Spleen (tissue), 13 donors: ENCODE measurements around the gene TACC2. TPM values are rescaled to one million over a fixed set of nuclear protein-coding genes. Genes with fewer than 3 reads are reported as not detected.

Source experiments
- DNase-seq: peaks from one replicate; pipeline ENCODE4 v3.0.0-alpha.2; 2020
- H3K27ac ChIP-seq, 8 donors: fragments of 200-600 bp; sonication (generic) in 7 of 8; 1 replicate in 4 of 8; 2 replicates in 4 of 8; pipeline versions ENCODE4 v1.5.0 to v1.8.0; 2016 to 2021; ENCODE audit warnings: inconsistent platforms in 4 of 8, mild to moderate bottlenecking in 4 of 8, moderate library complexity in 1 of 8
- H3K27me3 ChIP-seq, 7 donors: fragments of 200-600 bp; sonication (generic) in 6 of 7; replicated peaks in 1 of 7; 1 replicate in 4 of 7; 2 replicates in 3 of 7; pipeline versions ENCODE4 v1.5.0 to v1.8.0; 2016 to 2021; ENCODE audit warnings: inconsistent platforms in 3 of 7, mild to moderate bottlenecking in 1 of 7
- H3K36me3 ChIP-seq, 6 donors: fragments of 200-600 bp; sonication (generic) in 5 of 6; 1 replicate in 4 of 6; 2 replicates in 2 of 6; pipeline versions ENCODE4 v1.5.0 to v1.8.0; 2016 to 2021; ENCODE audit warnings: inconsistent platforms in 2 of 6
- H3K4me1 ChIP-seq, 6 donors: fragments of 200-600 bp; sonication (generic) in 5 of 6; 1 replicate in 3 of 6; 2 replicates in 3 of 6; pipeline versions ENCODE4 v1.5.0 to v1.8.0; 2016 to 2021; ENCODE audit warnings: inconsistent platforms in 3 of 6
- H3K4me3 ChIP-seq, 8 donors: fragments of 200-600 bp; sonication (generic) in 7 of 8; 1 replicate in 4 of 8; 2 replicates in 4 of 8; pipeline versions ENCODE4 v1.5.0 to v1.8.0; 2016 to 2021; ENCODE audit warnings: inconsistent platforms in 4 of 8, mild to moderate bottlenecking in 4 of 8, moderate library complexity in 2 of 8
- H3K9me3 ChIP-seq, 8 donors: fragments of 200-600 bp; sonication (generic) in 7 of 8; 1 replicate in 4 of 8; 2 replicates in 4 of 8; pipeline versions ENCODE4 v1.5.0 to v1.8.0; 2016 to 2021; ENCODE audit warnings: inconsistent platforms in 4 of 8
- POLR2A ChIP-seq, 3 donors: fragments of 450-650 bp; IDR thresholded peaks; one replicate each; pipeline ENCODE4 v1.5.1; 2017; ENCODE audit warnings: antibody characterized with exemption in 3 of 3, mild to moderate bottlenecking in 1 of 3
- POLR2AphosphoS5 ChIP-seq, 3 donors: sonication (generic); formaldehyde crosslinking; IDR thresholded peaks; one replicate each; pipeline ENCODE4 v1.5.1; 2017; ENCODE audit warnings: antibody characterized with exemption in 3 of 3
- WGBS, 5 donors: extraction: QIAGEN DNeasy Blood & Tissue Kit in 3 of 5; methylation state at CpG; one replicate each; pipeline versions ENCODE4 v1.1.5 to v1.1.7; 2013 to 2018; 5-methylcytosine and 5-hydroxymethylcytosine counted together
- intact Hi-C: fragments of 100-400 bp; cut with DNase I; formaldehyde crosslinking; loops from one replicate; pipeline ENCODE4 v1.15.0; 2023; ENCODE audit warnings: low total_unique reads
- long read RNA-seq, 2 donors: transcript quantifications; one replicate each; lab custom pipeline, GENCODE V29; 2026
- polyA plus RNA-seq, 3 donors: library from polyadenylated mRNA; stranded (reverse); fragments of 200-250 nt; gene quantifications; one replicate each; pipeline ENCODE4 v1.2.1, GENCODE V29; 2013
- total RNA-seq, 7 donors: library from RNA; depleted of rRNA in 3 of 7; stranded (reverse); fragments of >200 nt in 3 of 7; fragmentation: NEBNext Ultra II Directional in 4 of 7; extraction: Animal tissue kit (Norgen Biotek cat#: 25700) in 4 of 7; gene quantifications; one replicate each; pipeline versions ENCODE4 v1.1.0 to v1.2.1, GENCODE V29; 2016 to 2021
- TF ChIP-seq, protein P1 (sequence below), 11 experiments: fragments of 200-600 bp in 7 of 11; fragments of 450-650 bp in 4 of 11; sonication (generic) in 4 of 11; IDR thresholded peaks in 8 of 11; conservative IDR thresholded peaks in 3 of 11; 1 replicate in 7 of 11; 2 replicates in 4 of 11; pipeline versions ENCODE4 v1.4.0 to v1.8.0; 2016 to 2021; ENCODE audit warnings: antibody characterized with exemption in 11 of 11, inconsistent platforms in 4 of 11, mild to moderate bottlenecking in 1 of 11
- donor health status: healthy with polysubstance abuse.
- donor health status: DM: no; HTN: no; CAD: no; lungs with moderate emphysema.
- donor health status: DM: no; HTN: no; CAD: no.
- donor health status: Bipolar disorder and iron deficiency.
- donor health status: healthy.
- donor health status: DM: no; HTN: no; CAD: no.
- donor health status: DM: yes; HTN: yes; CAD: no.

Gene TACC2, protein sequence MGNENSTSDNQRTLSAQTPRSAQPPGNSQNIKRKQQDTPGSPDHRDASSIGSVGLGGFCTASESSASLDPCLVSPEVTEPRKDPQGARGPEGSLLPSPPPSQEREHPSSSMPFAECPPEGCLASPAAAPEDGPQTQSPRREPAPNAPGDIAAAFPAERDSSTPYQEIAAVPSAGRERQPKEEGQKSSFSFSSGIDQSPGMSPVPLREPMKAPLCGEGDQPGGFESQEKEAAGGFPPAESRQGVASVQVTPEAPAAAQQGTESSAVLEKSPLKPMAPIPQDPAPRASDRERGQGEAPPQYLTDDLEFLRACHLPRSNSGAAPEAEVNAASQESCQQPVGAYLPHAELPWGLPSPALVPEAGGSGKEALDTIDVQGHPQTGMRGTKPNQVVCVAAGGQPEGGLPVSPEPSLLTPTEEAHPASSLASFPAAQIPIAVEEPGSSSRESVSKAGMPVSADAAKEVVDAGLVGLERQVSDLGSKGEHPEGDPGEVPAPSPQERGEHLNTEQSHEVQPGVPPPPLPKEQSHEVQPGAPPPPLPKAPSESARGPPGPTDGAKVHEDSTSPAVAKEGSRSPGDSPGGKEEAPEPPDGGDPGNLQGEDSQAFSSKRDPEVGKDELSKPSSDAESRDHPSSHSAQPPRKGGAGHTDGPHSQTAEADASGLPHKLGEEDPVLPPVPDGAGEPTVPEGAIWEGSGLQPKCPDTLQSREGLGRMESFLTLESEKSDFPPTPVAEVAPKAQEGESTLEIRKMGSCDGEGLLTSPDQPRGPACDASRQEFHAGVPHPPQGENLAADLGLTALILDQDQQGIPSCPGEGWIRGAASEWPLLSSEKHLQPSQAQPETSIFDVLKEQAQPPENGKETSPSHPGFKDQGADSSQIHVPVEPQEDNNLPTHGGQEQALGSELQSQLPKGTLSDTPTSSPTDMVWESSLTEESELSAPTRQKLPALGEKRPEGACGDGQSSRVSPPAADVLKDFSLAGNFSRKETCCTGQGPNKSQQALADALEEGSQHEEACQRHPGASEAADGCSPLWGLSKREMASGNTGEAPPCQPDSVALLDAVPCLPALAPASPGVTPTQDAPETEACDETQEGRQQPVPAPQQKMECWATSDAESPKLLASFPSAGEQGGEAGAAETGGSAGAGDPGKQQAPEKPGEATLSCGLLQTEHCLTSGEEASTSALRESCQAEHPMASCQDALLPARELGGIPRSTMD (N-terminal part only)
- total RNA-seq (10 to 100 TPM in 1 of 7 donors, 1 to 10 TPM in 6; 2.9 to 13.9 (median 5.0) TPM), polyA plus RNA-seq (1 to 10 TPM; 2.4 to 4.5 (median 3.4) TPM)
- long read RNA-seq, donor 1 = 0 reads
- long read RNA-seq, donor 2, partial matches to known transcripts = 0 of 1 reads
- long read RNA-seq, donor 2, other reads (novel, unspliced or antisense) = 0 of 1 reads

GRCh38 chr10:121988361-121989324, at the start of gene TACC2:
Gene TACC2, plus strand, starts transcription at chr10:121989163. Its CDS starts 32,819 bp downstream, at chr10:122021982.
- Histone ChIP-seq H3K4me3 (no peak within 1 kb of the TSS), H3K4me1 (peaks cover 0 to 6% (median 0%) of the 10 kb centered on the region in 6 donors), H3K9me3 (peaks cover 4 to 25% (median 18%) of the 10 kb centered on the region in 8 donors), H3K27ac (peak within 1 kb of the TSS in 1 of 8 donors; percentile 1), H3K27me3 (no peaks in the 10 kb centered on the region), H3K36me3 (no peaks in the 10 kb centered on the region)
- TF ChIP-seq, protein P1, sequence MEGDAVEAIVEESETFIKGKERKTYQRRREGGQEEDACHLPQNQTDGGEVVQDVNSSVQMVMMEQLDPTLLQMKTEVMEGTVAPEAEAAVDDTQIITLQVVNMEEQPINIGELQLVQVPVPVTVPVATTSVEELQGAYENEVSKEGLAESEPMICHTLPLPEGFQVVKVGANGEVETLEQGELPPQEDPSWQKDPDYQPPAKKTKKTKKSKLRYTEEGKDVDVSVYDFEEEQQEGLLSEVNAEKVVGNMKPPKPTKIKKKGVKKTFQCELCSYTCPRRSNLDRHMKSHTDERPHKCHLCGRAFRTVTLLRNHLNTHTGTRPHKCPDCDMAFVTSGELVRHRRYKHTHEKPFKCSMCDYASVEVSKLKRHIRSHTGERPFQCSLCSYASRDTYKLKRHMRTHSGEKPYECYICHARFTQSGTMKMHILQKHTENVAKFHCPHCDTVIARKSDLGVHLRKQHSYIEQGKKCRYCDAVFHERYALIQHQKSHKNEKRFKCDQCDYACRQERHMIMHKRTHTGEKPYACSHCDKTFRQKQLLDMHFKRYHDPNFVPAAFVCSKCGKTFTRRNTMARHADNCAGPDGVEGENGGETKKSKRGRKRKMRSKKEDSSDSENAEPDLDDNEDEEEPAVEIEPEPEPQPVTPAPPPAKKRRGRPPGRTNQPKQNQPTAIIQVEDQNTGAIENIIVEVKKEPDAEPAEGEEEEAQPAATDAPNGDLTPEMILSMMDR (IDR thresholded peaks at IDR 0.05 in 8 of 11, conservative IDR thresholded peaks at IDR 0.05 in 3 of 11) = no peak
- TF ChIP-seq POLR2AphosphoS5 (IDR thresholded peaks at IDR 0.05) = no peak
- no peak for TF ChIP-seq POLR2A (IDR thresholded peaks at IDR 0.05)
- DNase-seq = no peak
- 77 to 88% (median 84%) methylated on average over 15 of the region's 15 CpGs for WGBS, 5 donors
- intact Hi-C loops = no loop called here

- TF ChIP-seq POLR2AphosphoS5 (IDR thresholded peaks at IDR 0.05) (no peak), POLR2A (IDR thresholded peaks at IDR 0.05) (no peak)
- TF ChIP-seq, protein P1 (IDR thresholded peaks at IDR 0.05 in 8 of 11, conservative IDR thresholded peaks at IDR 0.05 in 3 of 11) = no peak
- H3K27ac ChIP-seq = peak overlapping the region in 2 of 8 donors; percentile 30 to 56
- WGBS, 5 donors = 42 to 91% (median 60%) methylated on average over 3 of the region's 3 CpGs
- no peak overlapping the region for H3K4me3 ChIP-seq
- no peaks in the 10 kb centered on the region for H3K27me3 ChIP-seq
- H3K9me3 ChIP-seq = no peaks in the 10 kb centered on the region
- no peak for DNase-seq
- no peaks in the 10 kb centered on the region for H3K36me3 ChIP-seq
- peaks cover 0 to 5% (median 0%) of the 10 kb centered on the region in 6 donors for H3K4me1 ChIP-seq
- intact Hi-C loops = no loop called here
These were observed 47.4 kb upstream of the TACC2 start for GRCh38 chr10:121941532-121941931.

DNA sequence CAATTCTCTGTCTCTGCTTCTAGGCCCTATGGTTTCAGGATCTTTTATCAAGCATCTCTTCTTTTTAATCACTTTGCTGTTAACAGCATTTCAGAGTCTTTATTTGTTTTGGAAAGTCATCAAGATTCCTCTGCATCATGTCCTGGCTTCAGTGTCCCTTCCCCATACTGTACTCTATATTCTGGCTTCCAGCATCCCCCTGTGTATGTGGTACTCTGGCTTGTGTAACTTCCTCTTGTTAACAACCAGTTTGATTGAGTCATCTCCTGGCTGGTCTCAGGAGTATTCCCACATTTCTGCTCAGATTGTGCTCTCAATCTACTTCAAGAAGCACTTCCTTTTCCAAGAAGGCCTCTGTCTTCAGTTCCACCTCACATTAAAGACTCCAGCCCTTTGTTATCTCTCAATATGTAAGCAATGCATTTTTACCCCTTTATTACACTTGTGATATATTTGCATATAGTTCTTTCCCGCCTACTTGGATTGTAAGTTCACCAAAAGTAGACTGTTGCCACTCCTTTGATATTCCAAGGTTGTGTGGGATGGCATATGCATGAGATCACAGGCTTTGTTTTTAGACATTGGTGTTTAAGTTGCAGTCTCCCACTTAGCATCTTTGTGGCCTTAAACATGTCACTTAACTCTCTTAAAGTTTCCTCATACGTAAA, 46.1 kb upstream of the TACC2 start:
- no peaks in the 10 kb centered on the region for H3K36me3 ChIP-seq
- intact Hi-C loops = no loop called here
- H3K4me3 ChIP-seq = no peak overlapping the region
- H3K27me3 ChIP-seq = no peaks in the 10 kb centered on the region
- WGBS, 5 donors = 55 to 91% (median 70%) methylated on average over 2 of the region's 2 CpGs
- no peaks in the 10 kb centered on the region for H3K9me3 ChIP-seq
- H3K4me1 ChIP-seq = peaks cover 0 to 5% (median 0%) of the 10 kb centered on the region in 6 donors
- no peak for DNase-seq
- TF ChIP-seq, protein P1 (IDR thresholded peaks at IDR 0.05 in 8 of 11, conservative IDR thresholded peaks at IDR 0.05 in 3 of 11) = no peak
- TF ChIP-seq POLR2A (IDR thresholded peaks at IDR 0.05) = no peak
- no peak for TF ChIP-seq POLR2AphosphoS5 (IDR thresholded peaks at IDR 0.05)
- H3K27ac ChIP-seq = peak overlapping the region in 1 of 8 donors; percentile 56
